T-cell (primary cell): Measurements from ENCODE around the gene RNF224. TPM values are rescaled to one million over a fixed set of nuclear protein-coding genes. Genes with fewer than 3 reads are reported as not detected.

Experiments used
- ATAC-seq, 4 experiments: fragments of 200-7000 bp in 3 of 4; fragments of 150-1000 bp in 1 of 4; cut with Tn5 transposase; replicated peaks in 1 of 4; 1 replicate in 3 of 4; 2 replicates in 1 of 4; pipeline ENCODE4 v1.10.0; 2021; ENCODE audit warnings: moderate library complexity in 3 of 4, mild to moderate bottlenecking in 2 of 4, moderate number of reproducible peaks in 1 of 4
- CTCF ChIA-PET, 2 donors: fragments of 300-600 bp; sonication (Branson Sonifier 250); formaldehyde crosslinking; loops; one replicate each; lab custom pipeline; 2022; ENCODE audit warnings: antibody characterized with exemption in 2 of 2; lab: Charles Lee
- POLR2A ChIA-PET, 2 donors: fragments of 300-600 bp; sonication (Branson Sonifier 250); formaldehyde crosslinking; loops; one replicate each; lab custom pipeline; 2022; ENCODE audit warnings: antibody characterized with exemption in 2 of 2; lab: Charles Lee
- DNase-seq, 35 experiments: peaks; one replicate each; pipeline versions ENCODE4 v3.0.0 to v3.0.0-alpha.2; 2013 to 2023
- H3K27ac ChIP-seq: one replicate; pipeline ENCODE4 v1.5.1; 2013; ENCODE audit warnings: low read length
- H3K27me3 ChIP-seq, 2 experiments: replicated peaks in 1 of 2; 1 replicate in 1 of 2; 2 replicates in 1 of 2; pipeline versions ENCODE4 v1.6.1 to v1.7.0; 2013; ENCODE audit warnings: low read length in 1 of 2, mixed read lengths in 1 of 2; ENCODE audit not compliant: control insufficient read depth in 2 of 2, insufficient read depth in 2 of 2; ENCODE audit errors: extremely low read depth in 1 of 2
- H3K36me3 ChIP-seq, 2 donors: 1 replicate in 1 of 2; 2 replicates in 1 of 2; pipeline versions ENCODE4 v1.6.1 to v1.7.0; 2013; ENCODE audit warnings: low read length in 1 of 2; ENCODE audit not compliant: control insufficient read depth in 2 of 2, insufficient read depth in 1 of 2; ENCODE audit errors: extremely low read depth in 1 of 2
- H3K4me1 ChIP-seq, 2 experiments: 1 replicate in 1 of 2; 2 replicates in 1 of 2; pipeline versions ENCODE4 v1.6.1 to v1.7.0; 2013; ENCODE audit warnings: low read length in 2 of 2, mixed read lengths in 1 of 2; ENCODE audit not compliant: insufficient read depth in 2 of 2, control insufficient read depth in 1 of 2; ENCODE audit errors: extremely low read depth in 1 of 2
- H3K4me3 ChIP-seq, 2 donors: 1 replicate in 1 of 2; 2 replicates in 1 of 2; pipeline versions ENCODE4 v1.5.1 to v1.7.0; 2013; ENCODE audit warnings: mild to moderate bottlenecking in 2 of 2, low read length in 1 of 2, moderate library complexity in 1 of 2; ENCODE audit not compliant: control insufficient read depth in 1 of 2; ENCODE audit errors: extremely low read depth in 1 of 2
- H3K9me3 ChIP-seq: 2 replicates; pipeline ENCODE4 v1.7.0; 2013
- H3K27ac Mint-ChIP-seq, 2 donors: one replicate each; pipeline ENCODE4 v1.8.0; 2020 to 2021; ENCODE audit warnings: mild to moderate bottlenecking in 2 of 2, mixed read lengths in 2 of 2
- H3K27me3 Mint-ChIP-seq, 2 donors: one replicate each; pipeline ENCODE4 v1.8.0; 2021 to 2022; ENCODE audit warnings: mixed read lengths in 2 of 2
- H3K36me3 Mint-ChIP-seq: one replicate; pipeline ENCODE4 v1.8.0; 2021; ENCODE audit warnings: mixed read lengths
- H3K4me1 Mint-ChIP-seq, 3 donors: one replicate each; pipeline ENCODE4 v1.8.0; 2020 to 2022; ENCODE audit warnings: mixed read lengths in 3 of 3, mild to moderate bottlenecking in 1 of 3
- H3K4me3 Mint-ChIP-seq, 3 donors: one replicate each; pipeline ENCODE4 v1.8.0; 2020 to 2022; ENCODE audit warnings: mild to moderate bottlenecking in 3 of 3, mixed read lengths in 3 of 3, moderate library complexity in 3 of 3
- H3K9me3 Mint-ChIP-seq, 3 donors: one replicate each; pipeline ENCODE4 v1.8.0; 2020 to 2022; ENCODE audit warnings: mixed read lengths in 3 of 3
- WGBS: methylation state at CpG from one replicate; pipeline ENCODE4 v1.1.5; 2013; ENCODE audit warnings: missing lambda C conversion rate; ENCODE audit not compliant: insufficient coverage; 5-methylcytosine and 5-hydroxymethylcytosine counted together
- total RNA-seq, 35 experiments: library from RNA in 6 of 35; stranded (reverse) in 6 of 35; fragments of 120-200 nt in 1 of 35; gene quantifications; one replicate each; pipeline versions ENCODE4 v1.2.1 to v1.2.4 and lab custom pipeline; 2013 to 2026

Gene RNF224
- total RNA-seq, 5 donors from 2014 or later (not counting 1 experiment from before 2014, with no cell fraction given), result not detected

GRCh38 chr9:137181680-137182079, 45.6 kb upstream of the RNF224 start:
- Histone ChIP-seq H3K36me3 (peaks cover 26 to 79% of the 10 kb centered on the region in 2 donors), H3K27me3 (no peaks in the 10 kb centered on the region), H3K4me3 (no peak overlapping the region), H3K4me1 (peaks cover 3 to 19% of the 10 kb centered on the region in 2 experiments), H3K9me3 (no peaks in the 10 kb centered on the region), H3K27ac (no peak overlapping the region)
- 99% methylated on average over 19 of the region's 22 CpGs for WGBS
- no peak overlapping the region for H3K27ac Mint-ChIP-seq
- no peak overlapping the region for H3K4me3 Mint-ChIP-seq
- CTCF ChIA-PET, result no interaction called here
- H3K4me1 Mint-ChIP-seq, result peaks cover 5 to 17% (median 15%) of the 10 kb centered on the region in 3 donors
- no peaks in the 10 kb centered on the region for H3K9me3 Mint-ChIP-seq
- peaks cover 15% of the 10 kb centered on the region for H3K36me3 Mint-ChIP-seq
- POLR2A ChIA-PET, result no interaction called here
- no peaks in the 10 kb centered on the region for H3K27me3 Mint-ChIP-seq
- DNase-seq, result no peak
- ATAC-seq, result no peak

GRCh38 chr9:137182836-137183235, 44.5 kb upstream of the RNF224 start:
- H3K27me3 ChIP-seq, result no peaks in the 10 kb centered on the region
- Mint-ChIP-seq H3K4me3 (no peak overlapping the region), H3K36me3 (peaks cover 19% of the 10 kb centered on the region), H3K27me3 (no peaks in the 10 kb centered on the region), H3K4me1 (peaks cover 16 to 28% (median 27%) of the 10 kb centered on the region in 3 donors), H3K9me3 (no peaks in the 10 kb centered on the region), H3K27ac (no peak overlapping the region)
- WGBS, result 94% methylated on average over 16 of the region's 17 CpGs
- peaks cover 13 to 30% of the 10 kb centered on the region in 2 experiments for H3K4me1 ChIP-seq
- no peaks in the 10 kb centered on the region for H3K9me3 ChIP-seq
- no peak overlapping the region for H3K27ac ChIP-seq
- DNase-seq (no peak), ATAC-seq (no peak)
- CTCF ChIA-PET, result no interaction called here
- POLR2A ChIA-PET, result no interaction called here
- H3K36me3 ChIP-seq, result peaks cover 26 to 79% of the 10 kb centered on the region in 2 donors
- H3K4me3 ChIP-seq, result no peak overlapping the region

GRCh38 chr9:137183980-137184595, 43.2 kb upstream of the RNF224 start:
- ChIA-PET POLR2A (no interaction called here), CTCF (no interaction called here)
- Mint-ChIP-seq H3K9me3 (no peaks in the 10 kb centered on the region), H3K27ac (no peak overlapping the region), H3K4me1 (peaks cover 20 to 32% (median 32%) of the 10 kb centered on the region in 3 donors), H3K36me3 (peaks cover 21% of the 10 kb centered on the region), H3K27me3 (no peaks in the 10 kb centered on the region), H3K4me3 (no peak overlapping the region)
- Histone ChIP-seq H3K9me3 (no peaks in the 10 kb centered on the region), H3K4me1 (peaks cover 13 to 37% of the 10 kb centered on the region in 2 experiments), H3K27me3 (no peaks in the 10 kb centered on the region), H3K27ac (no peak overlapping the region), H3K4me3 (no peak overlapping the region), H3K36me3 (peaks cover 21 to 70% of the 10 kb centered on the region in 2 donors)
- ATAC-seq, result no peak
- 97% methylated on average over 27 of the region's 27 CpGs for WGBS
- DNase-seq, result no peak

- Histone ChIP-seq H3K27ac (no peak overlapping the region), H3K27me3 (no peaks in the 10 kb centered on the region), H3K36me3 (peaks cover 13 to 65% of the 10 kb centered on the region in 2 donors), H3K9me3 (no peaks in the 10 kb centered on the region), H3K4me3 (no peak overlapping the region), H3K4me1 (peaks cover 13 to 47% of the 10 kb centered on the region in 2 experiments)
- 96% methylated on average over 46 of the region's 48 CpGs for WGBS
- no peak overlapping the region for H3K4me3 Mint-ChIP-seq
- DNase-seq (no peak), ATAC-seq (no peak)
- H3K27ac Mint-ChIP-seq, result no peak overlapping the region
- peaks cover 22 to 40% (median 38%) of the 10 kb centered on the region in 3 donors for H3K4me1 Mint-ChIP-seq
- H3K9me3 Mint-ChIP-seq, result no peaks in the 10 kb centered on the region
- peaks cover 21% of the 10 kb centered on the region for H3K36me3 Mint-ChIP-seq
- H3K27me3 Mint-ChIP-seq, result no peaks in the 10 kb centered on the region
- POLR2A ChIA-PET, result no interaction called here
- CTCF ChIA-PET, result no interaction called here
Measured at GRCh38 chr9:137184881-137185660, 42.2 kb upstream of the RNF224 start.

GRCh38 chr9:137185921-137186320, 41.4 kb upstream of the RNF224 start:
- H3K36me3 ChIP-seq, result peaks cover 12 to 65% of the 10 kb centered on the region in 2 donors
- Mint-ChIP-seq H3K36me3 (peaks cover 21% of the 10 kb centered on the region), H3K4me1 (peaks cover 22 to 46% (median 42%) of the 10 kb centered on the region in 3 donors), H3K27ac (no peak overlapping the region), H3K9me3 (no peaks in the 10 kb centered on the region), H3K27me3 (no peaks in the 10 kb centered on the region), H3K4me3 (peak overlapping the region in 2 of 3 donors; percentile 50 to 88)
- no peak overlapping the region for H3K27ac ChIP-seq
- no peaks in the 10 kb centered on the region for H3K9me3 ChIP-seq
- H3K4me1 ChIP-seq, result peaks cover 13 to 54% of the 10 kb centered on the region in 2 experiments
- H3K27me3 ChIP-seq, result no peaks in the 10 kb centered on the region
- 98% methylated on average over 15 of the region's 19 CpGs for WGBS
- ATAC-seq, result no peak
- no peak overlapping the region for H3K4me3 ChIP-seq
- POLR2A ChIA-PET, result no interaction called here
- CTCF ChIA-PET, result no interaction called here
- DNase-seq, result no peak

GRCh38 chr9:137186385-137186784, 40.9 kb upstream of the RNF224 start:
- H3K9me3 Mint-ChIP-seq, result no peaks in the 10 kb centered on the region
- Histone ChIP-seq H3K4me3 (no peak overlapping the region), H3K36me3 (peaks cover 12 to 60% of the 10 kb centered on the region in 2 donors), H3K27ac (no peak overlapping the region), H3K4me1 (peaks cover 13 to 54% of the 10 kb centered on the region in 2 experiments), H3K27me3 (no peaks in the 10 kb centered on the region), H3K9me3 (no peaks in the 10 kb centered on the region)
- ATAC-seq (no peak), DNase-seq (no peak)
- ChIA-PET CTCF (no interaction called here), POLR2A (no interaction called here)
- H3K27ac Mint-ChIP-seq, result no peak overlapping the region
- H3K4me1 Mint-ChIP-seq, result peaks cover 22 to 46% (median 42%) of the 10 kb centered on the region in 3 donors
- peak overlapping the region; percentile 87 to 91 (median 88) for H3K4me3 Mint-ChIP-seq
- no peaks in the 10 kb centered on the region for H3K27me3 Mint-ChIP-seq
- H3K36me3 Mint-ChIP-seq, result peaks cover 21% of the 10 kb centered on the region
- 83% methylated on average over 6 of the region's 6 CpGs for WGBS
